ENCODE measurements around the gene SHISA9. TPM values are rescaled to one million over a fixed set of nuclear protein-coding genes. Genes with fewer than 3 reads are reported as not detected.

SHISA9 gene
- total RNA-seq, 1 experiment from 2014 or later, result not detected

- Histone ChIP-seq H3K27ac (ENCODE audit: low read depth, low read length) (no peak overlapping the region), H3K79me2 (ENCODE audit: insufficient read depth, low read length) (no peaks in the 10 kb centered on the region), H3K4me1 (ENCODE audit: control insufficient read depth in 1 of 2, insufficient read depth in 2 of 2, low read length in 2 of 2) (no peaks in the 10 kb centered on the region), H3K9me2 (ENCODE audit: insufficient read depth) (no peaks in the 10 kb centered on the region), H3K27me3 (ENCODE audit: insufficient read depth, low read length) (peaks cover 21% of the 10 kb centered on the region; the same call in 1 of the 2 replicates), H2AFZ (ENCODE audit: low read depth, low read length, poor library complexity, severe bottlenecking) (no peak overlapping the region), H4K20me1 (ENCODE audit: insufficient read depth) (no peaks in the 10 kb centered on the region), H3K4me2 (ENCODE audit: low read length) (no peak overlapping the region), H3K4me3 (replicated peaks in 1 of 2; ENCODE audit: low read depth in 1 of 2, low read length in 2 of 2) (no peak overlapping the region), H3K36me3 (ENCODE audit: control insufficient read depth in 1 of 2, insufficient read depth in 2 of 2, low read length in 2 of 2) (no peaks in the 10 kb centered on the region), H3K9ac (ENCODE audit: low read length) (no peak overlapping the region), H3K9me3 (ENCODE audit: control insufficient read depth in 1 of 2, insufficient read depth in 1 of 2, low read depth in 1 of 2, low read length in 2 of 2) (no peaks in the 10 kb centered on the region)
- ATAC-seq (no peak), DNase-seq (ENCODE audit: low read depth, low spot score) (no peak)
- intact Hi-C loops (cut with micrococcal nuclease), result no loop called here
- no peak for TF ChIP-seq ZBTB33 (IDR thresholded peaks at IDR 0.05; ENCODE audit: extremely low read depth, insufficient replicate concordance, low read length)
- TF ChIP-seq ELF1 (IDR thresholded peaks at IDR 0.05; ENCODE audit: borderline replicate concordance, low read depth), result no peak
- no peak for TF ChIP-seq FOSL1 (IDR thresholded peaks at IDR 0.05; ENCODE audit: low read depth)
- TF ChIP-seq CTCF (IDR thresholded peaks at IDR 0.05 in 2 of 3, conservative IDR thresholded peaks at IDR 0.05 in 1 of 3; ENCODE audit: borderline replicate concordance in 1 of 3, insufficient read depth in 1 of 3, low read depth in 2 of 3, low read length in 2 of 3), result no peak
- TF ChIP-seq POLR2AphosphoS5 (IDR thresholded peaks at IDR 0.05; ENCODE audit: low read depth, low read length), result no peak
- TF ChIP-seq EGR1 (IDR thresholded peaks at IDR 0.05; ENCODE audit: low read depth), result no peak
- no peak for TF ChIP-seq ATF3 (IDR thresholded peaks at IDR 0.05)
- no peak for TF ChIP-seq CBX3 (IDR thresholded peaks at IDR 0.05; ENCODE audit: low read depth)
- no peak for TF ChIP-seq SIN3A (IDR thresholded peaks at IDR 0.05; ENCODE audit: low read depth)
- TF ChIP-seq ZFX (IDR thresholded peaks at IDR 0.05), result no peak
- ChIA-PET CTCF (no interaction called here), POLR2A (no interaction called here), RAD21 (ENCODE audit: low non-redundant PET in 1 of 2, low total read pairs in 2 of 2, uncharacterized antibody in 2 of 2, unreplicated experiment in 2 of 2) (no interaction called here)
- no TSS peak for BruUV-seq (replicated peaks)
These were observed 38.5 kb upstream of the SHISA9 start for GRCh38 chr16:12862941-12863340.
